A549 (cell line): ENCODE measurements around the gene TRAPPC11.
A peak's percentile ranks its signal among the peaks of the same experiment; 100 is the strongest.

Experiments used
- ESRRA ChIP-seq: fragments of 150-350 bp; IDR thresholded peaks from 2 replicates; pipeline ENCODE4 v1.6.1; 2014; ENCODE audit warnings: mild to moderate bottlenecking, low read length, borderline replicate concordance
- HEYL ChIP-seq: fragments of 250-450 bp; sonication (Bioruptor Pico); IDR thresholded peaks from 2 replicates; pipeline ENCODE4 v1.8.0; 2021; ENCODE audit warnings: mild to moderate bottlenecking, moderate library complexity
- TP53 ChIP-seq: fragments of 250-450 bp; sonication (Bioruptor Pico); IDR thresholded peaks from 2 replicates; pipeline ENCODE4 v1.5.0; 2021; ENCODE audit warnings: mild to moderate bottlenecking, moderate library complexity
- TF ChIP-seq, protein P1 (sequence below): fragments of >200 bp; sonication (Bioruptor Twin); formaldehyde crosslinking; IDR thresholded peaks from 3 replicates; pipeline ENCODE4 v1.5.1; 2016

DNA sequence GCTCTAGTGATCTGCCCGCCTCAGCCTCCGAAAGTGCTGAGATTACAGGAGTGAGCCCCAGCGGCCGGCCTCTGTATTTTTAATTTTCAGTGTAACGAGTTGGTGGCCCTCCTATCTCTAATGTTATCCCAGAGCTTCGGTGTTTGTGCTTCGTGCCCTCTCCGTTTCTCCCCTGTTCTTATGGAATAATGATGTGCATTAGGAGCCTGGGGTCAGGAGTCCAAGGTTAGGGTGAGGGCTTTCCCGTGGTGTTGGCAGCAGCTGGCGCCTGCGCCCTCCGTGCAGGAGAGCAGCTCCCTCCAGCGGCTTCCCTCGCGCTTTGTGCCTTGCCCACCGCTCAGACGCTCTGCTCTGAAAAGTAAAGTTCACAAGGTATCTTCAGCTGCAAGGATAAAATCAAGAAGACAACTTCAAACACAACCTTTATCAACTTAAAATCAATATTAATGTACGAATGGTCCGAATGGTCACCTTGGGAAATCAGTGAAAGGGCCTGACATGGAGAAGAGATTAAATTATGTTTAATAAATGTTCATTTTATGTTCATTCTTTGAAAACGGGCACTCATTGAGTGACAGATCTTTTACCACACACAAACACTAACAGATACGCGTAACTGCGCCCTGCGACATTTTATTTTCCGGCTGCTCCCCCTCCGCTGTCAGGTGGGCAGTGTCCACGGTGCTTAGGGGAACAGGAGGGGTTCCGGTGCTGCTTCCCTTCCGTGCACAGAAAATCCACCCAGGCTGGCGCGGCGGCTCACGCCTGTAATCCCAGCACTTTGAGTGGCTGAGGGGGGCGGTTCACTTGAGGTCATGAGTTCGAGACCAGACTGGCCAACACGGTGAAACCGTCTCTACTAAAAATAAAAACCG is 62.4 kb downstream of the TRAPPC11 start:
- TF ChIP-seq HEYL (CRISPR knock-in tag) = no peak
- TF ChIP-seq, protein P1, sequence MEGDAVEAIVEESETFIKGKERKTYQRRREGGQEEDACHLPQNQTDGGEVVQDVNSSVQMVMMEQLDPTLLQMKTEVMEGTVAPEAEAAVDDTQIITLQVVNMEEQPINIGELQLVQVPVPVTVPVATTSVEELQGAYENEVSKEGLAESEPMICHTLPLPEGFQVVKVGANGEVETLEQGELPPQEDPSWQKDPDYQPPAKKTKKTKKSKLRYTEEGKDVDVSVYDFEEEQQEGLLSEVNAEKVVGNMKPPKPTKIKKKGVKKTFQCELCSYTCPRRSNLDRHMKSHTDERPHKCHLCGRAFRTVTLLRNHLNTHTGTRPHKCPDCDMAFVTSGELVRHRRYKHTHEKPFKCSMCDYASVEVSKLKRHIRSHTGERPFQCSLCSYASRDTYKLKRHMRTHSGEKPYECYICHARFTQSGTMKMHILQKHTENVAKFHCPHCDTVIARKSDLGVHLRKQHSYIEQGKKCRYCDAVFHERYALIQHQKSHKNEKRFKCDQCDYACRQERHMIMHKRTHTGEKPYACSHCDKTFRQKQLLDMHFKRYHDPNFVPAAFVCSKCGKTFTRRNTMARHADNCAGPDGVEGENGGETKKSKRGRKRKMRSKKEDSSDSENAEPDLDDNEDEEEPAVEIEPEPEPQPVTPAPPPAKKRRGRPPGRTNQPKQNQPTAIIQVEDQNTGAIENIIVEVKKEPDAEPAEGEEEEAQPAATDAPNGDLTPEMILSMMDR = peak; percentile 51
- TF ChIP-seq ESRRA = peak; percentile 88
- no peak for TF ChIP-seq TP53 (CRISPR knock-in tag)
